ENCODE results near the gene GALNT17.

DNA sequence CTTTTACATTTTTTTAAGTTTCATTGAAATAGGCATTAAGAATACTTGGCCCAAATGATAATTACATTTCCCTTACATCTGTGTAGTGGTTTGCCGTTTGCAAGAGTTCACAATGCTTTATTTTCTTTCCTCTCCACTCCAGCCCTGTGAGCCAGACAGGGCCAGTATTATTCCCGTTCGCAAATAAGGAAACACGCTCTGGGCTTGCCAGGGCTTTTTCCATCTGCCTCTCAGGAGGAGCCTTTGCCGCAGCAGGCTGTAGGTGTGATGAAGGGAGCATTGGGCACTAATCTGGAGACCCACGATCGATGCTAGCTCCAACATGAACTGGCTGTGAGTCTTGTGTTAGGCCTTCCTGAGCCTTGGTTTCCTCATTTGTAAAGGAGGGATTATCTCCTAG lies 154.4 kb downstream of the GALNT17 start:
- TF ChIP-seq, protein P1, sequence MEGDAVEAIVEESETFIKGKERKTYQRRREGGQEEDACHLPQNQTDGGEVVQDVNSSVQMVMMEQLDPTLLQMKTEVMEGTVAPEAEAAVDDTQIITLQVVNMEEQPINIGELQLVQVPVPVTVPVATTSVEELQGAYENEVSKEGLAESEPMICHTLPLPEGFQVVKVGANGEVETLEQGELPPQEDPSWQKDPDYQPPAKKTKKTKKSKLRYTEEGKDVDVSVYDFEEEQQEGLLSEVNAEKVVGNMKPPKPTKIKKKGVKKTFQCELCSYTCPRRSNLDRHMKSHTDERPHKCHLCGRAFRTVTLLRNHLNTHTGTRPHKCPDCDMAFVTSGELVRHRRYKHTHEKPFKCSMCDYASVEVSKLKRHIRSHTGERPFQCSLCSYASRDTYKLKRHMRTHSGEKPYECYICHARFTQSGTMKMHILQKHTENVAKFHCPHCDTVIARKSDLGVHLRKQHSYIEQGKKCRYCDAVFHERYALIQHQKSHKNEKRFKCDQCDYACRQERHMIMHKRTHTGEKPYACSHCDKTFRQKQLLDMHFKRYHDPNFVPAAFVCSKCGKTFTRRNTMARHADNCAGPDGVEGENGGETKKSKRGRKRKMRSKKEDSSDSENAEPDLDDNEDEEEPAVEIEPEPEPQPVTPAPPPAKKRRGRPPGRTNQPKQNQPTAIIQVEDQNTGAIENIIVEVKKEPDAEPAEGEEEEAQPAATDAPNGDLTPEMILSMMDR (conservative IDR thresholded peaks at IDR 0.05; ENCODE audit: low read depth, low read length) = no peak
- no peak for TF ChIP-seq EZH2 (IDR thresholded peaks at IDR 0.05; ENCODE audit: borderline replicate concordance, low read depth, low read length, poor library complexity, severe bottlenecking)

All from A673 (cell line).